ENCODE measurements around the gene MAPK10. TPM values are rescaled to one million over a fixed set of nuclear protein-coding genes. Genes with fewer than 3 reads are reported as not detected.

The MAPK10 gene
- total RNA-seq, 1 experiment from 2014 or later, result 5.2 TPM

- H3K4me1 Mint-ChIP-seq, result peaks cover 12% of the 10 kb centered on the region
- ATAC-seq, result peak; percentile 60
- CTCF ChIA-PET, result interaction anchor here (1.2 kb wide), 1 partner anchor 217 kb away, joined by 3 read pairs; no protein-coding TSS in a partner anchor
- H3K9me3 Mint-ChIP-seq, result no peaks in the 10 kb centered on the region
- POLR2A ChIA-PET, result interaction anchor here (0.6 kb wide), 1 partner anchor 1711 kb away, joined by 4 read pairs; no protein-coding TSS in a partner anchor
- peak; percentile 34 for DNase-seq (ENCODE audit: low spot score)
- no peaks in the 10 kb centered on the region for H3K36me3 Mint-ChIP-seq
- H3K4me3 Mint-ChIP-seq, result no peak overlapping the region
- no peaks in the 10 kb centered on the region for H3K27me3 Mint-ChIP-seq (ENCODE audit: low read depth)
- TF ChIP-seq CBFB (CRISPR knock-in tag; IDR thresholded peaks at IDR 0.05; ENCODE audit: low read depth) (no peak), ZNF263 (CRISPR knock-in tag; IDR thresholded peaks at IDR 0.05; ENCODE audit: low read depth) (no peak), GRHL2 (CRISPR knock-in tag; IDR thresholded peaks at IDR 0.05; ENCODE audit: insufficient replicate concordance, severe bottlenecking) (no peak), FOXP1 (CRISPR knock-in tag; IDR thresholded peaks at IDR 0.05; ENCODE audit: borderline replicate concordance) (no peak), ZNF532 (CRISPR knock-in tag; IDR thresholded peaks at IDR 0.05; ENCODE audit: borderline replicate concordance) (no peak), ZBTB21 (CRISPR knock-in tag; IDR thresholded peaks at IDR 0.05; ENCODE audit: borderline replicate concordance) (no peak), TEAD4 (CRISPR knock-in tag; IDR thresholded peaks at IDR 0.05) (no peak), GTF2I (CRISPR knock-in tag; conservative IDR thresholded peaks at IDR 0.05) (no peak), ZNF232 (CRISPR knock-in tag; IDR thresholded peaks at IDR 0.05) (no peak), TEAD1 (CRISPR knock-in tag; IDR thresholded peaks at IDR 0.05) (no peak), JAZF1 (CRISPR knock-in tag; IDR thresholded peaks at IDR 0.05) (no peak), SOX15 (CRISPR knock-in tag; IDR thresholded peaks at IDR 0.05) (no peak), NR1H2 (CRISPR knock-in tag; IDR thresholded peaks at IDR 0.05) (no peak), ZBTB43 (CRISPR knock-in tag; IDR thresholded peaks at IDR 0.05) (no peak), CREB1 (CRISPR knock-in tag; IDR thresholded peaks at IDR 0.05) (no peak), E2F4 (CRISPR knock-in tag; IDR thresholded peaks at IDR 0.05; ENCODE audit: borderline replicate concordance, low read depth) (no peak)
- TF ChIP-seq, protein P1, sequence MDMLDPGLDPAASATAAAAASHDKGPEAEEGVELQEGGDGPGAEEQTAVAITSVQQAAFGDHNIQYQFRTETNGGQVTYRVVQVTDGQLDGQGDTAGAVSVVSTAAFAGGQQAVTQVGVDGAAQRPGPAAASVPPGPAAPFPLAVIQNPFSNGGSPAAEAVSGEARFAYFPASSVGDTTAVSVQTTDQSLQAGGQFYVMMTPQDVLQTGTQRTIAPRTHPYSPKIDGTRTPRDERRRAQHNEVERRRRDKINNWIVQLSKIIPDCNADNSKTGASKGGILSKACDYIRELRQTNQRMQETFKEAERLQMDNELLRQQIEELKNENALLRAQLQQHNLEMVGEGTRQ (CRISPR knock-in tag; IDR thresholded peaks at IDR 0.05), result no peak
- TF ChIP-seq, protein P2, sequence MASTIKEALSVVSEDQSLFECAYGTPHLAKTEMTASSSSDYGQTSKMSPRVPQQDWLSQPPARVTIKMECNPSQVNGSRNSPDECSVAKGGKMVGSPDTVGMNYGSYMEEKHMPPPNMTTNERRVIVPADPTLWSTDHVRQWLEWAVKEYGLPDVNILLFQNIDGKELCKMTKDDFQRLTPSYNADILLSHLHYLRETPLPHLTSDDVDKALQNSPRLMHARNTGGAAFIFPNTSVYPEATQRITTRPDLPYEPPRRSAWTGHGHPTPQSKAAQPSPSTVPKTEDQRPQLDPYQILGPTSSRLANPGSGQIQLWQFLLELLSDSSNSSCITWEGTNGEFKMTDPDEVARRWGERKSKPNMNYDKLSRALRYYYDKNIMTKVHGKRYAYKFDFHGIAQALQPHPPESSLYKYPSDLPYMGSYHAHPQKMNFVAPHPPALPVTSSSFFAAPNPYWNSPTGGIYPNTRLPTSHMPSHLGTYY (CRISPR knock-in tag; IDR thresholded peaks at IDR 0.05), result no peak
- no peak overlapping the region for H3K27ac Mint-ChIP-seq
These were observed 345.3 kb downstream of the MAPK10 start for GRCh38 chr4:86014599-86014998.

Measured in WTC11 (cell line).